H1 (cell line): ENCODE results near the gene KCNC1. TPM values are rescaled to one million over a fixed set of nuclear protein-coding genes. Genes with fewer than 3 reads are reported as not detected.

Experiments
- CTCF ChIA-PET: fragments of 300-600 bp; sonication (Branson Sonifier 250); formaldehyde crosslinking; loops from one replicate; lab custom pipeline; 2021; ENCODE audit not compliant: partially characterized antibody; lab: Charles Lee
- POLR2A ChIA-PET: fragments of 300-600 bp; sonication (Branson Sonifier 250); formaldehyde crosslinking; loops from one replicate; lab custom pipeline; 2021; ENCODE audit warnings: inconsistent platforms; ENCODE audit not compliant: partially characterized antibody; lab: Charles Lee
- DNase-seq, 2 experiments: peaks; one replicate each; pipeline versions ENCODE4 v3.0.0 to v3.0.0-alpha.2; 2010 to 2022; ENCODE audit warnings: low spot score in 2 of 2, low read depth in 1 of 2, mixed read lengths in 1 of 2
- FAIRE-seq: peaks from 2 replicates; lab custom pipeline; 2011; peaks lifted over from hg19 to GRCh38; lab: Jason Lieb, UNC
- H2AFZ ChIP-seq: 2 replicates; pipeline ENCODE4 v1.8.1; 2012; ENCODE audit warnings: low read length, inconsistent platforms
- H2AK5ac ChIP-seq: 2 replicates; pipeline ENCODE4 v1.6.1; 2013; ENCODE audit warnings: low read depth, low read length
- H2BK120ac ChIP-seq: replicated peaks from 2 replicates; pipeline ENCODE3; 2013; ENCODE audit warnings: low read depth, low read length, inconsistent platforms
- H2BK12ac ChIP-seq: 2 replicates; pipeline ENCODE4 v1.6.1; 2013; ENCODE audit warnings: low read depth, low read length
- H2BK15ac ChIP-seq: 2 replicates; pipeline ENCODE4 v1.6.1; 2013; ENCODE audit warnings: low read length
- H2BK20ac ChIP-seq: 2 replicates; pipeline ENCODE4 v1.6.1; 2013; ENCODE audit warnings: low read length
- H2BK5ac ChIP-seq: 2 replicates; pipeline ENCODE4 v1.6.1; 2013; ENCODE audit warnings: low read depth, low read length
- H3K14ac ChIP-seq: 2 replicates; pipeline ENCODE4 v1.6.1; 2013; ENCODE audit warnings: inconsistent platforms; ENCODE audit not compliant: insufficient read length
- H3K18ac ChIP-seq: 2 replicates; pipeline ENCODE4 v1.6.1; 2013; ENCODE audit warnings: low read length; ENCODE audit errors: extremely low read depth
- H3K23ac ChIP-seq: 2 replicates; pipeline ENCODE4 v1.6.1; 2013; ENCODE audit warnings: inconsistent platforms; ENCODE audit not compliant: insufficient read length
- H3K23me2 ChIP-seq: 2 replicates; pipeline ENCODE4 v1.6.1; 2013; ENCODE audit warnings: low read depth, low read length
- H3K27ac ChIP-seq: 2 replicates; pipeline ENCODE4 v1.6.1; 2011; ENCODE audit warnings: low read depth, low read length, inconsistent platforms
- H3K27me3 ChIP-seq, 4 experiments: replicated peaks in 1 of 4; 1 replicate in 1 of 4; 2 replicates in 3 of 4; pipeline versions ENCODE4 v1.6.1 to v1.8.1; 2011 to 2013; ENCODE audit warnings: low read length in 3 of 4, mild to moderate bottlenecking in 3 of 4, inconsistent platforms in 2 of 4, mixed read lengths in 2 of 4, moderate library complexity in 1 of 4; ENCODE audit not compliant: control insufficient read depth in 3 of 4, insufficient read depth in 3 of 4; ENCODE audit errors: extremely low read depth in 1 of 4
- H3K36me3 ChIP-seq, 4 experiments: 2 replicates each; pipeline versions ENCODE4 v1.6.1 to v1.8.1; 2011 to 2013; ENCODE audit warnings: mild to moderate bottlenecking in 4 of 4, low read length in 3 of 4, moderate library complexity in 2 of 4, control low read depth in 1 of 4, inconsistent platforms in 1 of 4; ENCODE audit not compliant: insufficient read depth in 4 of 4, control insufficient read depth in 2 of 4
- H3K4ac ChIP-seq: replicated peaks from 2 replicates; pipeline ENCODE3; 2013; ENCODE audit warnings: low read length, low read depth, mixed read lengths, inconsistent platforms; ENCODE audit not compliant: insufficient read length
- H3K4me1 ChIP-seq, 4 experiments: replicated peaks in 1 of 4; 1 replicate in 1 of 4; 2 replicates in 3 of 4; pipeline versions ENCODE4 v1.6.1 to v1.8.1; 2011 to 2013; ENCODE audit warnings: low read length in 3 of 4, inconsistent platforms in 2 of 4, mixed read lengths in 1 of 4; ENCODE audit not compliant: insufficient read depth in 4 of 4, control insufficient read depth in 3 of 4
- H3K4me2 ChIP-seq, 2 experiments: 2 replicates each; pipeline versions ENCODE4 v1.6.1 to v1.8.1; 2011 to 2013; ENCODE audit warnings: low read depth in 2 of 2, low read length in 2 of 2, control low read depth in 1 of 2, inconsistent platforms in 1 of 2, mild to moderate bottlenecking in 1 of 2; ENCODE audit not compliant: insufficient read depth in 1 of 2
- H3K4me3 ChIP-seq, 4 experiments: fragments of 200-600, 300-600 bp in 1 of 4; sonication (generic), shearing (Covaris generic), sonication (Bioruptor Twin) in 1 of 4; 2 replicates each; pipeline versions ENCODE4 v1.5.1 to v1.8.1; 2011 to 2016; ENCODE audit warnings: low read length in 4 of 4, low read depth in 3 of 4, control low read depth in 2 of 4, inconsistent platforms in 2 of 4, mild to moderate bottlenecking in 2 of 4, mixed read lengths in 1 of 4, moderate library complexity in 1 of 4; ENCODE audit not compliant: insufficient read depth in 2 of 4; ENCODE audit errors: extremely low read depth in 1 of 4
- H3K56ac ChIP-seq: replicated peaks from 2 replicates; pipeline ENCODE3; 2013; ENCODE audit warnings: low read depth, mild to moderate bottlenecking, mixed read lengths, low read length, inconsistent platforms; ENCODE audit not compliant: insufficient read length
- H3K79me1 ChIP-seq: 2 replicates; pipeline ENCODE4 v1.6.1; 2013; ENCODE audit warnings: low read depth, low read length, control low read depth
- H3K79me2 ChIP-seq, 2 experiments: 2 replicates each; pipeline versions ENCODE4 v1.6.1 to v1.8.1; 2012 to 2013; ENCODE audit warnings: low read length in 2 of 2, mild to moderate bottlenecking in 2 of 2, inconsistent platforms in 1 of 2; ENCODE audit not compliant: insufficient read depth in 2 of 2, control insufficient read depth in 1 of 2
- H3K9ac ChIP-seq, 4 experiments: replicated peaks in 1 of 4; 1 replicate in 1 of 4; 2 replicates in 3 of 4; pipeline versions ENCODE4 v1.6.1 to v1.8.1; 2011 to 2013; ENCODE audit warnings: low read depth in 3 of 4, low read length in 3 of 4, control low read depth in 2 of 4, mild to moderate bottlenecking in 2 of 4, moderate library complexity in 2 of 4, inconsistent platforms in 1 of 4; ENCODE audit errors: extremely low read depth in 1 of 4
- H3K9me3 ChIP-seq, 2 experiments: 2 replicates each; pipeline versions ENCODE4 v1.6.1 to v1.8.1; 2012 to 2013; ENCODE audit warnings: mild to moderate bottlenecking in 2 of 2, moderate library complexity in 2 of 2, control low read depth in 1 of 2, inconsistent platforms in 1 of 2, low read depth in 1 of 2, low read length in 1 of 2, mixed read lengths in 1 of 2; ENCODE audit not compliant: insufficient read depth in 2 of 2
- H4K20me1 ChIP-seq, 2 experiments: replicated peaks in 1 of 2; 2 replicates each; pipeline versions ENCODE3 to v1.8.1; 2011 to 2013; ENCODE audit warnings: inconsistent platforms in 2 of 2, low read length in 2 of 2, mild to moderate bottlenecking in 1 of 2; ENCODE audit not compliant: insufficient read depth in 2 of 2, control insufficient read depth in 1 of 2
- H4K5ac ChIP-seq: 2 replicates; pipeline ENCODE4 v1.6.1; 2013; ENCODE audit warnings: low read length, low read depth, mixed read lengths, inconsistent platforms; ENCODE audit not compliant: insufficient read length
- H4K8ac ChIP-seq: 2 replicates; pipeline ENCODE4 v1.8.0; 2013; ENCODE audit warnings: mild to moderate bottlenecking, moderate library complexity, low read length, inconsistent platforms; ENCODE audit not compliant: insufficient read depth; ENCODE audit errors: extremely low read depth
- H4K91ac ChIP-seq: replicated peaks from 2 replicates; pipeline ENCODE3; 2013; ENCODE audit warnings: low read length, mixed read lengths, inconsistent platforms; ENCODE audit not compliant: insufficient read length
- EZH2 ChIP-seq: fragments of 200-600 bp; sonication (generic); IDR thresholded peaks from 2 replicates; pipeline ENCODE4 v1.7.1; 2012; ENCODE audit warnings: low read depth, mild to moderate bottlenecking, moderate library complexity, low read length, inconsistent platforms; ENCODE audit not compliant: severe bottlenecking
- NRF1 ChIP-seq: IDR thresholded peaks from 2 replicates; pipeline ENCODE4 v1.6.1; 2011; ENCODE audit warnings: mild to moderate bottlenecking, low read depth, low read length, improper control_type of control experiment
- SP2 ChIP-seq: IDR thresholded peaks from 2 replicates; pipeline ENCODE4 v1.6.1; 2012; ENCODE audit warnings: mild to moderate bottlenecking, low read length, inconsistent platforms
- WGBS, 2 experiments: shearing (Covaris generic) in 1 of 2; methylation state at CpG; one replicate each; pipeline versions ENCODE4 v1.1.6 to v1.1.7; 2013 to 2015; ENCODE audit warnings: low lambda C conversion rate in 2 of 2, mixed read lengths in 2 of 2, inconsistent platforms in 1 of 2, low coverage in 1 of 2, missing lambda C conversion rate in 1 of 2; ENCODE audit not compliant: insufficient replicate concordance in 2 of 2, insufficient coverage in 1 of 2, insufficient read length in 1 of 2; ENCODE audit errors: extremely low coverage in 1 of 2, missing lambda C conversion rate in 1 of 2; 5-methylcytosine and 5-hydroxymethylcytosine counted together
- polyA plus RNA-seq, 7 experiments: library from polyadenylated mRNA; depleted of rRNA in 3 of 7; stranded (reverse) in 5 of 7; unstranded in 2 of 7; fragments of >200 nt in 5 of 7; fragments of 200-250 nt in 2 of 7; gene quantifications; 1 replicate in 5 of 7; 2 replicates in 1 of 7; 4 replicates in 1 of 7; pipeline versions ENCODE4 v1.2.1 to v1.2.3, GENCODE V29; 2011 to 2013; ENCODE audit warnings: missing spikeins in 2 of 7, mixed read lengths in 2 of 7
- total RNA-seq: library from RNA; stranded (reverse); fragmentation: NEBNext Ultra II Directional; extraction: Animal tissue kit (Norgen Biotek cat#: 25700); gene quantifications from 2 replicates; pipeline ENCODE4 v1.2.1, GENCODE V29; 2021

Gene KCNC1
- total and polyA plus RNA-seq, 2 of the 8 experiments (the other 6 are each of a cell fraction or from before 2014, with no cell fraction given), result 0.11 to 0.26 TPM

- Histone ChIP-seq H2BK12ac (no peak overlapping the region), H3K4me3 (no peak overlapping the region), H3K9ac (no peak overlapping the region), H4K20me1 (no peaks in the 10 kb centered on the region), H3K14ac (no peak overlapping the region), H3K27me3 (no peaks in the 10 kb centered on the region), H2BK120ac (no peak overlapping the region), H4K91ac (no peak overlapping the region), H4K5ac (no peak overlapping the region), H3K79me2 (no peaks in the 10 kb centered on the region), H3K9me3 (no peaks in the 10 kb centered on the region), H2BK20ac (no peak overlapping the region), H2BK15ac (no peak overlapping the region), H3K27ac (no peak overlapping the region), H3K23me2 (no peaks in the 10 kb centered on the region), H3K79me1 (no peaks in the 10 kb centered on the region), H3K4ac (no peak overlapping the region), H2BK5ac (no peak overlapping the region), H3K36me3 (no peaks in the 10 kb centered on the region)
- 96% methylated on average over 10 of the region's 10 CpGs; no CpG with 5 or more reads in 1 of the 2 experiments for WGBS, 2 experiments
- POLR2A ChIA-PET, result no interaction called here
- CTCF ChIA-PET, result interaction anchor here (1.1 to 3.3 kb wide), 3 partner anchors 22 to 226 kb away, joined by 3 to 23 read pairs (median 14); no protein-coding TSS in a partner anchor
- DNase-seq, result no peak
- TF ChIP-seq SP2 (no peak), EZH2 (no peak), NRF1 (no peak)
- TF ChIP-seq, all 59 proteins: peak for 0
- H3K4me2 ChIP-seq, result no peak overlapping the region
- no peak overlapping the region for H3K23ac ChIP-seq
- H3K56ac ChIP-seq, result no peak overlapping the region
- H2AFZ ChIP-seq, result no peak overlapping the region
- H3K4me1 ChIP-seq, result no peaks in the 10 kb centered on the region
- H3K18ac ChIP-seq, result no peak overlapping the region
- FAIRE-seq, result no peak
- no peak overlapping the region for H2AK5ac ChIP-seq
- no peak overlapping the region; the same call in 1 of the 2 replicates for H4K8ac ChIP-seq
Measured at GRCh38 chr11:17753641-17754040, 19.1 kb downstream of the KCNC1 start.
